CD4-positive, CD25-positive, alpha-beta regulatory T cell (primary cell): ENCODE results near the gene DNM1. TPM values are rescaled to one million over a fixed set of nuclear protein-coding genes. Genes with fewer than 3 reads are reported as not detected.
A peak's percentile ranks its signal among the peaks of the same experiment; 100 is the strongest.
"Not testable (repeated sequence)": the region's sequence is repeated elsewhere in the genome, so short reads cannot be mapped to it uniquely, and the experiment has no call there.

ENCODE experiments used
- ATAC-seq, 2 donors: fragments of 150-1000 bp; cut with Tn5 transposase; one replicate each; pipeline ENCODE4 v1.10.0; 2021; ENCODE audit warnings: low read depth in 2 of 2, moderate number of reproducible peaks in 2 of 2, moderate library complexity in 1 of 2
- DNase-seq, 3 donors: peaks; one replicate each; pipeline versions ENCODE4 v3.0.0 to v3.0.0-alpha.2; 2012 to 2022; ENCODE audit warnings: mixed read lengths in 1 of 3
- H3K27ac ChIP-seq: one replicate; pipeline ENCODE4 v1.7.0; 2013; ENCODE audit warnings: mild to moderate bottlenecking, low read length; ENCODE audit not compliant: insufficient read depth, poor library complexity, severe bottlenecking
- H3K27me3 ChIP-seq: one replicate; pipeline ENCODE4 v1.7.0; 2013; ENCODE audit warnings: low read length; ENCODE audit not compliant: control insufficient read depth, insufficient read depth
- H3K36me3 ChIP-seq: one replicate; pipeline ENCODE4 v1.7.0; 2013; ENCODE audit warnings: mild to moderate bottlenecking, low read length, moderate library complexity; ENCODE audit not compliant: control insufficient read depth, insufficient read depth
- H3K4me1 ChIP-seq: 2 replicates; pipeline ENCODE4 v1.7.0; 2013; ENCODE audit warnings: mild to moderate bottlenecking, low read length; ENCODE audit not compliant: insufficient read depth, control insufficient read depth, poor library complexity, severe bottlenecking
- H3K4me3 ChIP-seq: one replicate; pipeline ENCODE4 v1.7.0; 2013; ENCODE audit warnings: low read depth, mild to moderate bottlenecking, low read length, moderate library complexity
- H3K9me3 ChIP-seq, 2 experiments: 1 replicate in 1 of 2; 2 replicates in 1 of 2; pipeline ENCODE4 v1.7.0; 2013; ENCODE audit warnings: low read length in 2 of 2, mild to moderate bottlenecking in 1 of 2, moderate library complexity in 1 of 2; ENCODE audit not compliant: control insufficient read depth in 2 of 2
- H3K27ac Mint-ChIP-seq, 3 donors: one replicate each; pipeline ENCODE4 v1.8.0; 2020 to 2022; ENCODE audit warnings: mild to moderate bottlenecking in 3 of 3, mixed read lengths in 3 of 3, moderate library complexity in 2 of 3
- H3K27me3 Mint-ChIP-seq: one replicate; pipeline ENCODE4 v1.8.0; 2022; ENCODE audit warnings: mild to moderate bottlenecking, mixed read lengths
- H3K36me3 Mint-ChIP-seq: one replicate; pipeline ENCODE4 v1.8.0; 2020; ENCODE audit warnings: mixed read lengths
- H3K4me1 Mint-ChIP-seq, 4 donors: one replicate each; pipeline ENCODE4 v1.8.0; 2020 to 2022; ENCODE audit warnings: mixed read lengths in 4 of 4, mild to moderate bottlenecking in 1 of 4
- H3K4me3 Mint-ChIP-seq, 4 donors: one replicate each; pipeline ENCODE4 v1.8.0; 2020 to 2022; ENCODE audit warnings: mild to moderate bottlenecking in 4 of 4, mixed read lengths in 4 of 4, moderate library complexity in 3 of 4
- H3K9me3 Mint-ChIP-seq, 7 donors: one replicate each; pipeline ENCODE4 v1.8.0; 2020 to 2022; ENCODE audit warnings: mixed read lengths in 7 of 7, mild to moderate bottlenecking in 3 of 7, moderate library complexity in 2 of 7
- polyA plus RNA-seq, 4 donors: library from polyadenylated mRNA; unstranded; fragments of 300-500 nt; fragmentation: Illumina TruSeq; gene quantifications; one replicate each; pipeline ENCODE4 v1.2.3, GENCODE V29; 2021
- total RNA-seq: library from RNA; stranded (reverse); gene quantifications from one replicate; pipeline ENCODE4 v1.2.3, GENCODE V29; 2022

Gene DNM1
- total and polyA plus RNA-seq, 5 donors from 2014 or later = 1.5 TPM; not detected in 4

DNA sequence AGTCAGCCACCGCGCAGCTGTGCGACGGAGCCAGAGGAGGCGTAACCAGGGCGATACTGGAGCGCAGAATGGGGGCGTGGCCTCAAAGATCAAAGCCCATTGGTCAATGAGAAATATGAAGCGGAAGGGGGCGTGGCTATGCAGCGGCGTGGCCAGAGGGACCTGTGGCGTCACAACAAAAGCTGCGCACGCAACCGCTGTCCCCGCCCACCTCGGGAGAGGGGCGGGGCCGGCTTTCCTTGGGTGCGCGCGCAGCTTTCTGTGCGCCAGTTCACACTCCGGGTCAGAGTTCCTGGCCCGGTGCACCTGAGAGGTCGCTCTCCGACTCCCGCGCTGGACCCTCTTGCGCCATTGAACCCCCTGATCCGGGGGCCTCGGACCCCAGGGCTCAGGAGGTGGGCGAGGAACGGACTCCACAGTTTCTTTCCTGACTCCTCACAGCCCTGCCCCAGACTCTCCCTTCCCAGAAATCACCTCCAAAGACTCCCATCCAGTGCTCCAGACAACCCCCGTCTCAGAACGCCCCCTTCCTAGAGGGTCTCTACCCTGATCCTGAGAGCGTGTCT is 72.9 kb downstream of the DNM1 start, which contains the start of gene SWI5:
TSS of gene SWI5 (plus strand) at position 269 of the 566 bp plus-strand sequence.
- Mint-ChIP-seq H3K27me3 (peaks cover 4% of the 10 kb centered on the region), H3K9me3 (peaks cover 0 to 2% (median 0%) of the 10 kb centered on the region in 7 donors), H3K4me1 (peaks cover 6 to 52% (median 32%) of the 10 kb centered on the region in 4 donors), H3K4me3 (peak within 1 kb of the TSS; percentile 97 to 99 (median 98)), H3K36me3 (peaks cover 15% of the 10 kb centered on the region), H3K27ac (peak within 1 kb of the TSS; percentile 96 to 98 (median 98))
- no peaks in the 10 kb centered on the region for H3K9me3 ChIP-seq
- peak within 1 kb of the TSS; percentile 83 for H3K4me3 ChIP-seq
- peaks cover 20% of the 10 kb centered on the region for H3K4me1 ChIP-seq
- no peaks in the 10 kb centered on the region for H3K27me3 ChIP-seq
- DNase-seq = peak; percentile 99 to 100 (median 100)
- H3K27ac ChIP-seq = peak within 1 kb of the TSS; percentile 82
- H3K36me3 ChIP-seq = peaks cover 7% of the 10 kb centered on the region
- peak; percentile 98 for ATAC-seq

DNA sequence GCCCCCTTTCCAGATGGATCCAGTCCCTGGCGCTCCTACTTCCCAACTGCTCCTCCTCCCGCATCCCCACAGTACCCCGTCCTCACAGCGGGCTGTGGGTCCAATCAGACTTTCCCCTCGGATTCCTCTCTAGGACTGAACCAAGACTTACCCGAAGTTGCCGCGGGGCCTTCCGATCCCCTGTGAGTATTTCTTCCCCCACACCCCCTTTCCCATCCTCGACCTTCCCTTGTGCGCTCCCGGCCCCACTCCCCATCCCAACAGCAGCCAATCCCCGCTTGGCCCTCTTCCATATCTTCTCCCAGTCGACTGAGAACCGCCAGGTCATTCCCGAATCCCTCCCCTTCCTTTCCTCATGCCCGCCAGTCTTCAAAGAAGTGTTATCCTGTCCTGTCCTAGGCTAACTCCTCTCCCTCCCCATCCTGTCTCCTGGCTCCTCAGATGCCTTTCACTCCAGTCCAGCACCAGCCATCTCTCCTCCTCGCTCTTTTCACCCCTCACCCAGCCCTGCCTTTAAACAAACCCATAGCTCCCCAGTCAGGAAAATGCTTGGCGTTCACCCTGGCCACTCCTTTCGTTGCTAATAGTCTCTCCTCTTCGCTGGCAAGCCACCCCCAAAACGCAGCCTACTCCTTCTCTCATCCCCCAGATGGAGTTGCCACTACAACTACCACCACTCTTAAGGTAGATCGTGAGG is 73.5 kb downstream of the DNM1 start:
- H3K4me3 ChIP-seq = peak overlapping the region; percentile 71
- H3K4me1 Mint-ChIP-seq = peaks cover 12 to 50% (median 31%) of the 10 kb centered on the region in 4 donors
- peaks cover 7% of the 10 kb centered on the region for H3K36me3 ChIP-seq
- H3K9me3 Mint-ChIP-seq = peaks cover 0 to 2% (median 0%) of the 10 kb centered on the region in 7 donors
- peak overlapping the region; percentile 96 to 98 (median 98) for H3K27ac Mint-ChIP-seq
- no peaks in the 10 kb centered on the region for H3K9me3 ChIP-seq
- peaks cover 20% of the 10 kb centered on the region for H3K4me1 ChIP-seq
- H3K4me3 Mint-ChIP-seq = peak overlapping the region; percentile 97 to 99 (median 98)
- ATAC-seq (no peak), DNase-seq (no peak)
- peaks cover 9% of the 10 kb centered on the region for H3K36me3 Mint-ChIP-seq
- peak overlapping the region; percentile 82 for H3K27ac ChIP-seq
- H3K27me3 Mint-ChIP-seq = peaks cover 4% of the 10 kb centered on the region
- H3K27me3 ChIP-seq = no peaks in the 10 kb centered on the region

DNA sequence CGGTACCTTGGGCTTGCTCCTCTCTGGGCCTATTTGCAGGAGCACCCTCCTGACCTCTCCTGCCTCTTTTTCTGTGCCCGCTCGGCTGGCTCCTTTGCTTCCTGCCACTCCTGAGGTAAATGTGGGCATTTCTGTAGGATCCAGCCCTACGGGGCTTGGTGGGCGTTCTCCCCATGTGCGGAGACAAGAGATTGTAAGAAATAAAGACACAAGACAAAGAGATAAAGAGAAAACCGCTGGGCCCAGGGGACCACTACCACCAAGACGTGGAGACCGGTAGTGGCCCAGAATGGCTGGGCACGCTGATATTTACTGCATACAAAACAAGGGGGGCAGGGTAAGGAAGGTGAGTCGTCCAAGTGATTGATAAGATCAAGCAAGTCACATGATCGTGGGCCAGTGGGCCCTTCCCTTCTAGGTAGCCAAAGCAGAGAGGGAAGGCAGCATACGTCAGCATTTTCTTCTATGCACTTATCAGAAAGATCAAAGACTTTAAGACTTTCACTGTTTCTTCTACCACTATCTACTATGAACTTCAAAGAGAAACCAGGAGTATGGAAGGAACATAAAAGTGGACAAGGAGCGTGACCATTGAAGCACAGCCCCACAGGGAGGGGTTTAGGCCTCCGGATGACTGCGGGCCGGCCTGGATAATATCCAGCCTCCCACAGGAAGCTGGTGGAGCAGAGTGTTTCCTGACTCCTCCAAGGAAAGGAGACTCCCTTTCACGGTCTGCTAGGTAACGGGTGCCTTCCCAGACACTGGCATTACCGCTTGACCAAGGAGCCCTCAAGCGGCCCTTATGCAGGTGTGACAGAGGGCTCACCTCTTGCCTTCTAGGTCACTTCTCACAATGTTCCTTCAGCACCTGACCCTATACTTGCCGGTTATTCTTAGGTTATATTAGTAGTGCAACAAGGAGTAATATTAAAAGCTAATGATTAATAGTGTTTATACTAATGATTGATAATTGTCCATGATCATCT is 76.2 kb downstream of the DNM1 start:
- not testable (repeated sequence) for DNase-seq, H3K27me3 ChIP-seq, H3K9me3 ChIP-seq, H3K36me3 Mint-ChIP-seq, H3K27ac ChIP-seq, H3K9me3 Mint-ChIP-seq, H3K27me3 Mint-ChIP-seq, ATAC-seq, H3K4me3 ChIP-seq, H3K36me3 ChIP-seq
- Mint-ChIP-seq H3K4me1 (peaks cover 12 to 40% (median 22%) of the 10 kb centered on the region in 4 donors), H3K27ac (peak overlapping the region in 2 of 3 donors; percentile 33 to 60), H3K4me3 (peak overlapping the region in 3 of 4 donors; percentile 22 to 91 (median 86))
- H3K4me1 ChIP-seq = peaks cover 20% of the 10 kb centered on the region

DNA sequence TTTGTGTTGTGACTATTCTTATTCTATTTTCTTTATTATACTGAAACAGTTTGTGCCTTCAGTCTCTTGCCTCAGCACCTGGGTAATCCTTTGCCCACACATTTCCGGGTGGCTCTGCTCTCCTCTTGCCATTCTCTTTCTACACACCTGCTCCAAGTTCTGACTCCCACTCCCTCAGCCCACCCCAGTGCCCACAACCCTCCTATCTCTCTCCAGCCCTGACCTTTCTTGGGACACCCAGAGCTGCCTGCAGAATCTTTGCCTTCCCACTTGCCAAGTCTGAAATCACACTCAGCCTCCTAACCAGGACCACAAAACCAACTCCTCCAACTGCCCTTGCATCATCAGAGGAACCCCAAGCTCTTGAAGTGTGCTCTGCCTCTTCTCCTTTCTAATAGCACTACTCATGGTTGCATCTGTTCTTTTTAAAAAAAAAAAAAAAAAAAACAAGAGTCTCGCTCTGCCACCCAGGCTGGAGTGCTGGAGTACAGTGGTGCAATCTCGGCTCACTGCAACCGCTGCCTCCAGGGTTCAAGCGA is 77.0 kb downstream of the DNM1 start:
- no peak for ATAC-seq
- Histone ChIP-seq H3K4me1 (peaks cover 12% of the 10 kb centered on the region), H3K27ac (no peak overlapping the region), H3K4me3 (no peak overlapping the region), H3K9me3 (no peaks in the 10 kb centered on the region), H3K27me3 (no peaks in the 10 kb centered on the region), H3K36me3 (no peaks in the 10 kb centered on the region)
- H3K27ac Mint-ChIP-seq = no peak overlapping the region
- H3K27me3 Mint-ChIP-seq = no peaks in the 10 kb centered on the region
- peak overlapping the region in 2 of 4 donors; percentile 14 to 91 for H3K4me3 Mint-ChIP-seq
- no peak for DNase-seq
- H3K9me3 Mint-ChIP-seq = peaks cover 0 to 2% (median 0%) of the 10 kb centered on the region in 7 donors
- peaks cover 9% of the 10 kb centered on the region for H3K36me3 Mint-ChIP-seq
- H3K4me1 Mint-ChIP-seq = peaks cover 12 to 32% (median 17%) of the 10 kb centered on the region in 4 donors

DNA sequence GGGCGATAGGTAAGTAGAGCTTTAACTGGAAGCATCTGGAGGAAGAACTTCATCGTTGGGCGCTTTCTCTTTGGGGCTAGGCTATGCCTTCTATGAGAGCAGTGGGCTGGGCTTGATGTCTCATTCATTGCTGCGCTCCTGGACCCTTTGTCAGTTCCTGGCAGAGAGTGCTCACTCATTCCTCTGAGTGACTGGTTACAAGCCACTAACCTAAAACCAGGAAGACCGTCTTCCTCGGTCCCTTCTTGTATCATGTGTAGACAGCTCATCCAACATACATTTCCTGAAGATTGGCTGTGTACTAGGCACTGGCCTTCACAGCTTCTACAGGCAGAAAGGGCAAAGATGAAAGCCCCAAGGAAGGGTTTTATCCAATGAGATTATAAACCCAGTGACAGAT is 79.3 kb downstream of the DNM1 start:
- H3K4me1 Mint-ChIP-seq = peaks cover 3 to 14% (median 6%) of the 10 kb centered on the region in 4 donors
- H3K4me3 Mint-ChIP-seq = no peak overlapping the region
- peaks cover 13% of the 10 kb centered on the region for H3K36me3 Mint-ChIP-seq
- no peak overlapping the region for H3K27ac ChIP-seq
- H3K27me3 Mint-ChIP-seq = no peaks in the 10 kb centered on the region
- no peak overlapping the region for H3K27ac Mint-ChIP-seq
- no peaks in the 10 kb centered on the region for H3K36me3 ChIP-seq
- H3K4me1 ChIP-seq = no peaks in the 10 kb centered on the region
- no peaks in the 10 kb centered on the region for H3K27me3 ChIP-seq
- no peak overlapping the region for H3K4me3 ChIP-seq
- no peaks in the 10 kb centered on the region for H3K9me3 ChIP-seq
- peaks cover 0 to 2% (median 0%) of the 10 kb centered on the region in 7 donors for H3K9me3 Mint-ChIP-seq
- no peak for DNase-seq
- no peak for ATAC-seq

DNA sequence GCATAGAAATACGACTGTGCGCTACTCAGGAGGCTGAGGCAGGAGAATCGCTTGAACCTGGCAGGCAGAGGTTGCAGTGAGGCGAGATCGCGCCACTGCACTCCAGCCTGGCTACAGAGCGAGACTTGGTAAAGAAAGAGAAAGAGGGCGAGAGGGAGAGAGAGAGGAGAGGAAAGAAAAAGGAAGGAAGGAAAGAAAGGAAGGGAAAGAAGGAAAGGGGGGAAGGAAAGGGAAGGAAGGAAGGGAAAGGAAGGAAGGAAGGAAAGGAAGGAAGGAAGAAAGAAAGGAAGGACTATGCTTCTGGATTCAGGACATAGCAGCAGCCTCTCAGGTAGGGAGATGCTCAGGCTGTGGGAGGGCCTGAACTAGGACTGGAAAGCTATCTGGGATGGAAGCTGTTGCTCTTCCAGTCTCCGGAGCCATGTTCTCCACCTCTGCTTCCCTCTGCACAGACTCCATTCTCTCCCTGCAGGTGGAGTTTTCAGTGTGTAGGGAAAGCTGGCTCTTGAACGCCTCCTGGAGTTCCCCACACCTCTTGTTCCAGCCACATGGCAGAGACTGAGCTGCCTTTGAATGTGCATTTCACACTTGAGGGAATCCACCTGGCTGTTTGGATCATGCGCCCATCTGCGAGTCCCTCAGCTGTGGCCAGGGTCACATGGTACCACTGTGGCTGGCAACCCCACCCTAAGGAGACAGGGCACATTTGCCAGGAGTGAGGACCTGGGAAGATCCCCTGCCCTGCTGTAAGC is 82.0 kb downstream of the DNM1 start:
- H3K4me3 ChIP-seq = no peak overlapping the region
- Mint-ChIP-seq H3K4me3 (no peak overlapping the region), H3K27ac (no peak overlapping the region), H3K4me1 (peaks cover 0 to 5% (median under 1%) of the 10 kb centered on the region in 4 donors), H3K27me3 (no peaks in the 10 kb centered on the region), H3K36me3 (peaks cover 13% of the 10 kb centered on the region), H3K9me3 (no peaks in the 10 kb centered on the region)
- no peak overlapping the region for H3K27ac ChIP-seq
- no peak for DNase-seq
- H3K9me3 ChIP-seq = no peaks in the 10 kb centered on the region
- H3K27me3 ChIP-seq = no peaks in the 10 kb centered on the region
- peaks cover 7% of the 10 kb centered on the region for H3K36me3 ChIP-seq
- H3K4me1 ChIP-seq = no peaks in the 10 kb centered on the region
- no peak for ATAC-seq

DNA sequence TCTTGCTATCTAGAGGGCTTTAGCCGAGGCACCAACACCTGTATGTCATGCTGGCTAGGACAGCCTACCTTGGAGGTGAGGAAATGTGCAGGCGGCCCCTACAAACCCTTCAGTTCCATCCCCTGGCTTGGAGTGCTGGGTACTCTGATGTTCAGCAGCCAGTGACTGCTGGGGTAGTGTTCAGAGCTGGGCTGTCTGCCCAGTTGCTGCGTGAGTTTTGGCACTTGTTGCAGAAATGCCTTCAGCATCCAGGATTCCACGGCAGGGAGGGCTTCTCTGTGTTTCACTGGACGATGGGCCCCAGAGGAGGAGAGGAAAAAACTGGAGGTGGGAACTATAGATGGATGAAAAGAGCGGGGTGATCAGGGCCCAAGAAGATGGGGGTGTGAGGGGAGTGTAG is 83.3 kb downstream of the DNM1 start:
- no peaks in the 10 kb centered on the region for H3K4me1 ChIP-seq
- Mint-ChIP-seq H3K27ac (no peak overlapping the region), H3K4me1 (peaks cover 0 to 2% (median 0%) of the 10 kb centered on the region in 4 donors), H3K36me3 (peaks cover 12% of the 10 kb centered on the region), H3K4me3 (no peak overlapping the region), H3K9me3 (no peaks in the 10 kb centered on the region), H3K27me3 (no peaks in the 10 kb centered on the region)
- H3K4me3 ChIP-seq = no peak overlapping the region
- H3K9me3 ChIP-seq = no peaks in the 10 kb centered on the region
- H3K36me3 ChIP-seq = peaks cover 7% of the 10 kb centered on the region
- H3K27ac ChIP-seq = no peak overlapping the region
- H3K27me3 ChIP-seq = no peaks in the 10 kb centered on the region
- no peak for ATAC-seq
- DNase-seq = no peak
